Stimulated activated CD4-positive, alpha-beta T cell treated with anti-CD3 and anti-CD28 coated beads, Interleukin-4, amount 100 ng/mL, for 24 hours (primary cell): Measurements from ENCODE around the gene GDPD4.

Experiments
- DNase-seq: peaks from one replicate; pipeline ENCODE4 v3.0.0-alpha.2; 2020

The GDPD4 gene

GRCh38 chr11:77203901-77204753 is 97.4 kb downstream of the GDPD4 start:
- DNase-seq: no peak

DNA sequence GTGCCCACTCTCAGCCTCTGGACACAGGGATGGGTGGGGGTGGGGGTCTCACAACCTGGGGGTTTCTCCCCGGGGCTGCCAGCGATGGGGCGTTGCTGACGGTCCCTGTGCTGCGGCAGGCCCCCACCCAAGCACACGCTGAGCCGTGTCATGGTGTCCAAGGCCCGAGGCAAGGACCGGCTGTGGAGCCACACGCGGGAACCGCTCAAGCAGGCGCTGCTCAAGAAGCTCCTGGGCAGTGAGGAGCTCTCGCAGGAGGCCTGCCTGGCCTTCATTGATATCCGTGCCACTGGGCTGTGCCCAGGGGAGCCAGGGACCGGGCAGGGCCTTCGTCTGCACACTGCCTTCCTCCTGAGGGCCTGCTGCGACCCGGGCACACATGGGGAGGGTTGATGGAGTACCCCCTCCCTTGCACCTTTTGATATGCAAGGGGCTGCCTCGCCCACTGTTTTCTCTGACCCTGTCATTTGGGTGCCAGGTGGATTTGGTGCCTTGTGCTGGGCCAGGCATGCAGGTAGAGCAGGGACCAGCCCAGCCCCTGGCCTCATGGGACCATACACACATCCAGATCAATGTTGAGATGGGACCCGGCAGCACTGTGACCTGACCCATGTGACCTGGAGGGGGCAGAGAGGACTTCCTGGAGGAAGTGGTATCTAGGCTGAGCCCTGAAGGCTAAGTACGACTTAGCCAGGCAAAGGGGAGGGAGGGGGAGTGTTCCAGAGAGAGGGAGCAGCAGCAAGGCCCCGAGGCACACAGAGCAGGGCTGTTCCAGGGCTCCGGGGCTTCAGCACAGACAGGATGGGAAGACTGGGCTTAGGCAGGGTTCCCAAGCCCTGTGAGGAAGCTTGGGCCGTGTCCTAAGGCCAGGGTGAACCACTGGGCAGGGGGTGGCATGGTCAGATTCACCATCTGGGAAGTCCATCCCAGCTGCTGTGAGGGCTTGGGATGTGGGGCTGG is 98.3 kb downstream of the GDPD4 start:
- DNase-seq: no peak

GRCh38 chr11:77201991-77202841 is 99.3 kb downstream of the GDPD4 start:
- no peak for DNase-seq

GRCh38 chr11:77201370-77201769 is 100.1 kb downstream of the GDPD4 start:
- no peak for DNase-seq

DNA sequence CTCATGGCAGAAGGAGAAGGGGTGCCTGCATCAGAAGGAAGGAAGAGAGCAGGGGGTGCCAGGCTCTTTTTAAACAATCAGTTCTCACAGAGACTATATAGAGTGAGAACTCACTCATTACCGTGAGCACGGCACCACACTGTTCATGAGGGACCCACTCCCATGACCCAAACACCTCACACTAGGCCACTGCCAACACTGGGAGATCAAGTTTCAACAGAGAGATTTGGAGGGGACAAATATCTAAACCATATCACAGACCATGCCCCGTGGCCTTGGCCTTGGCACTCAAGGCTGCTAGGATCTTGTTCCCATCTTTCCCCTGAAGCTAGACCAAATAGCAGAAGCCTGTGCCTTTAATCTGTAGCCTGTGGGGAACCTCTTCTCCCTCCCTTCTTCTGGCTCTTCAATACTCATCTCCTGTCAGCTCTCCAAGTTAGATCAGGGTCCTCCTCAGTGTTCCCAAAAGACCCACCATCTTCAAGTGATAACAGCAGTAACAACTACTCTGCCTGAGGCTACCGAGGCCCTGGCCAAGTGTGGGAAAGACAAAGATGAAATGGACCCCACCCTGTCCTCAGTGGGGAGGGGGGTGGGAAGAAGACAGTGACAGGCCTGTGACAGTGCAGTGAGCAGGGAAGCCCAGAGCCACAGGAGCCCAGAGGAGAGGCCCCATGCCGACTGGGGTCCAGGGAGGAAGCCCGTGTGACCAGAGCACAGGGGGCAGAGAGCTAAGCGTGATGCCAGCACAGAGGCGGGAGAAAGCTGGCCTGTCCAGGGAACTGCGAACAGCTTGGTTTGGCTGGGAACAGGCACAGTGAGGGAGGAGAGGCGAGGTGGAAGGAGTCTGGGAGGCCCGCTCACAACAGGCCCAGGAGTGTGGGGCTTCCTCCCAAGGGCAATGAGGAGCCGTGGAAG is 100.9 kb downstream of the GDPD4 start:
- no peak for DNase-seq

GRCh38 chr11:77199137-77199745 is 102.2 kb downstream of the GDPD4 start:
- DNase-seq: no peak

DNA sequence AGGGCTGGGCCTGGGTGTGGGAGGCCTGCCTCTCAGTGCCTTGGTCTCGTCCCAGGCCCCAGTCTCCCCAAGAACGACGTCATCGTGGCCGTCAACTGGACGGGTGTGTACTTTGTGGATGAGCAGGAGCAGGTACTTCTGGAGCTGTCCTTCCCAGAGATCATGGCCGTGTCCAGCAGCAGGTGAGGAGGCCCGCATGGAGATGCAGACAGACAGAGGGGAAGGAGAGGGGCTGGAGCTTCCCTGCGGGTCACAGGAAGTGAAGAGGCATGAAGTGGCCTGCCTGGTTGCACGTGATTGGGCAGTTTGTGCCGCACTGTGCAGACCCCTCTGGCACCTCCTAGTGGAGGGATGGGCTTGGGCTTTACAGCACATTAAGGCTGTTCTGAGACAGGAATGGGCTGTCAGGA is 103.0 kb downstream of the GDPD4 start:
- DNase-seq: peak; percentile 13

DNA sequence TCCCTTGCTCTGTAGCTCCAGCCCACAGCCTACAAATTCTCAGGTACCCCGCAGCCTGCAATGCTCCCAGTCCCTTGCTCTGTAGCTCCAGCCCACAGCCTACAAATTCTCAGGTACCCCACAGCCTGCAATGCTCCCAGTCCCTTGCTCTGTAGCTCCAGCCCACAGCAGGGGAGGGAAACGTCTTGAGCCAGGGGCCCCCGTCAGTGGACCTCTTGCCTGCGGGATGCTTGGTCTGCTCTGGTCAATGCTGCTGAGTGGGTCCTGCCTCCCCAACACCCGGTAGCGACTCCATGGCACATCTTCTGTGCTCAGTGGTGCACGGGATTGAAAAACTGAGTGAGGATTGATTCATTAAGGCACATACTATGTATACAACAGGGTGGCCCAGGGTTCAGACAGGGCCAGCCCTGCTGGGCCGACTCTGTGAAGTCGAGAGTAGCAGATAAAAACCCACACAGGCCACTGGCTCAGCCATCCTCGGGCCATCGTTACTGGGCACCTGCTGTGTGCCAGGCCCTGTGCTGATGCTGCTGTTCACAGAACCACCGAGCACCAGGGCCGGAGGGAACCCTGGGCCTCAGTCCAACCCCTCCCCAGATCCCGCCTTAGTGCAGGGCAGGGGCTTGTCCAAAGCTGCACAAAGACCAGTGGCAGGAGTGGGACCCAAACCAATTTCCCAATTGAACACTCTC is 103.7 kb downstream of the GDPD4 start:
- DNase-seq: no peak

GRCh38 chr11:77196961-77197360 is 104.5 kb downstream of the GDPD4 start:
- no peak for DNase-seq

GRCh38 chr11:77195071-77195755 is 106.3 kb downstream of the GDPD4 start:
- DNase-seq: no peak

DNA sequence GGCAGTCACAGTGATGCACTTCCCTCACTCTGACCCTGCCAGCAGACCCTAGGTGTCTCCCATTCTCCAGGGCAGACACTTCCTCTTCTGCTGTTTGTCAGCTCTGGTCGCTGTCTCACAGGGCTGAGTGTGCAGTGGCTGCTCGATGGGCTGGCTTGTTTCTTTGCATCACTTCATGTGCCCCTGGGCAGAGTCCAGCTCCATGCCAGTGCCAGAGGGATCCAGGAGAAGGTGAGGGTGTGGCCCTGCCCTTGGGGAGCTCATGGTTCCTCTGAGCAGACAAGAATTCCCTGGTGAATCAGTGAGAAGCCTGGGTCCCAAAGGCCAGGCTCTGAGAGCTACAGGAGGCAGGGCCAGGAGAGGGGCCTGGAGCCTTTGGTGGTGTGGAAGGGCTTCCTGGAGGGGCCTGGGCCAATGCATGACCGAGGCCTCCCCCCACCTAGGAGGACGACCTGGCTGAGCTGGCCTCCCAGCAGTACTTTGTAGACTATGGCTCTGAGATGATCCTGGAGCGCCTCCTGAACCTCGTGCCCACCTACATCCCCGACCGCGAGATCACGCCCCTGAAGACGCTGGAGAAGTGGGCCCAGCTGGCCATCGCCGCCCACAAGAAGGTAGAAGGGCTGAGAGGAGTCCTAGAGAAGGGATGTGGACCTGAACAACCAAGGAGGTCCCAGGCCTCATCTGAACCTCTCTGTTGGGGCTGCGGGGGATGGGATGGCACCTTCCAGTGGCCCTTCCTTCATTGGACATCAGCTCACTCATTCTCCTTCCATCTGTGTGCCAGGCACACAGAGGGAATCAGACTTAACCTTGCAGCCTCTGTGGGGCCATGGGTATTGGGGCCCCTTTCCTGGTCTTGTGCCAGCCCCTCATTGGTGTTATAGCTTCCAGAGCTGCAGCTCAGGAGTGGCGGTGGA is 107.3 kb downstream of the GDPD4 start:
- no peak for DNase-seq

DNA sequence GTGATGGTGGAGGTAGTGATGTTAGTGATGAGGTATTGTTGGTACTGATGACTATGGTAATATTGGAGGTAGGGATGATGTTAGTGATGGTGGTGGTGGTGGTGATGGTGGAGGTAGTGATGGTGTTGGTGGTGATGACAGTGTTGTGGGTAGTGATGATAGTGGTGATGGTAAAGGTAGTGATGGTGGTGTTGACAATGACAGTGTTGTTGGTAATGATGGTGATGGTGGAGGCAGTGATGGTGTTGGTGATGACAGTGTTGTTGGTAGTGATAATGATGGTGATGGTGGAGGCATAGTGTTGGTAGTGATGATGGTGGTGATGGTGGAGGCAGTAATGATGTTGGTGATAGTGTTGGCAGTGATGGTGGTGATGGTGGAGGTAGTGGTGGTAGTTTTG is 108.3 kb downstream of the GDPD4 start:
- no peak for DNase-seq

DNA sequence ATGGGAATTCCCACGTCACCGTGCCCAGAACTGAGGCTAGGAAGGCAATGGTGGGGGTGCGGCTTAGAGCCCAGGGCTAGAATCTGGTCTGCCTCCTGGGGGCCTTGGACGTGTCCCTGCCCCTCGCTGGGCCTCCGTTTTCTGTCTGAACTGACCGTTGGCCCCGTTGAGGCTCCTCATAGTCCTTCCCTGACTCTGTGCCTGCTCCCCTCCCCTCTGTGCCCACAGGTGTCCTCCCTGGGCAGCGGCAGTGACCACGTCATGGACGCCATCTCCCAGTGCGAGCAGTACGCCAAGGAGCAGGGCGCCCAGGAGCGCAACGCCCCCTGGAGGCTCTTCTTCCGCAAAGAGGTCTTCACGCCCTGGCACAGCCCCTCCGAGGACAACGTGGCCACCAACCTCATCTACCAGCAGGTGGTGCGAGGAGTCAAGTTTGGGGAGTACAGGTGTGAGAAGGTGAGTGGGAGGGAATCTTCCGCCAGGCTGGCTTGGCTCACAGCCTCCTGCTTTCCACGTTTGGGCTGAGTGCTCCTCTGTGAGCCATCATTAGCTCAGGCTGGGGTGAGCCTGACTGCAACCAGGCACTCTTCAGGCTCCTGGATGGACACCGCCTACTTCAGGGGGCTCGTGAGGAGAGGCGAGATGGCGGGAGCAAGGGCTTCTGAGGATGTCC is 109.5 kb downstream of the GDPD4 start:
- DNase-seq: peak; percentile 54

DNA sequence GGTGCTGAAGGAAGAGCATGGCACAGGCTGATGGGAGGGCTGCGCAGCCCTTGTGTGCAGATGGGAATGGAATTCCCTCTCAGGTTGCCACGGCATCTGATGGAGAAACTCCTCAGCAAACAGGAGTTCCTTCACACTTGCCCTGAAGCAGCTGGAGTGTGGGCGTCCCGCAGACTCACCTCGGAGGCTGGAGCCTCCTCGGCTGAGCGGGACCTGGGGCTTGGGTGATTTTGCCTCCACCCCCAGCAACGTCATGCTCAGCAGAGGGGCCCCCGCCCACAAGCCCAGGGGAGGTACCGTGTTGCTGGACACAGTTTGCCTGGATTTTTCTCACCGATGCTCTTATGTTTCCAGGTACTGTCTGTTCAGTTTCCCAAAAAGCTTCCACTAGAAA is 110.1 kb downstream of the GDPD4 start:
- DNase-seq: no peak

- no peak for DNase-seq
Observed at GRCh38 chr11:77190331-77191075, 111.0 kb downstream of the GDPD4 start.

GRCh38 chr11:77189588-77190210 is 111.8 kb downstream of the GDPD4 start:
- DNase-seq: no peak
